Muscle of leg (tissue), 11 donors: ENCODE results near the gene GNG7. TPM values are rescaled to one million over a fixed set of nuclear protein-coding genes. Genes with fewer than 3 reads are reported as not detected.
"Not testable (repeated sequence)": the region's sequence is repeated elsewhere in the genome, so short reads cannot be mapped to it uniquely, and the experiment has no call there.

Experiments used
- DNase-seq: peaks from one replicate; pipeline ENCODE4 v3.0.0; 2013
- H3K27ac ChIP-seq: one replicate; pipeline ENCODE4 v1.5.1; 2013; ENCODE audit warnings: mild to moderate bottlenecking, low read length, control low read depth
- H3K27me3 ChIP-seq: one replicate; pipeline ENCODE4 v1.6.1; 2013; ENCODE audit warnings: low read length; ENCODE audit not compliant: control insufficient read depth, insufficient read depth
- H3K36me3 ChIP-seq: one replicate; pipeline ENCODE4 v1.6.1; 2013; ENCODE audit warnings: low read length; ENCODE audit not compliant: control insufficient read depth, insufficient read depth
- H3K4me1 ChIP-seq: one replicate; pipeline ENCODE4 v1.6.1; 2013; ENCODE audit warnings: low read length; ENCODE audit not compliant: control insufficient read depth, insufficient read depth
- H3K4me3 ChIP-seq: one replicate; pipeline ENCODE4 v1.5.1; 2013; ENCODE audit warnings: low read length, control low read depth
- H3K9me3 ChIP-seq: replicated peaks from 2 replicates; pipeline ENCODE4 v1.6.1; 2013; ENCODE audit warnings: low read depth, low read length; ENCODE audit not compliant: control insufficient read depth
- WGBS: methylation state at CpG from one replicate; pipeline ENCODE4 v1.1.5; 2013; ENCODE audit warnings: missing lambda C conversion rate; ENCODE audit not compliant: insufficient coverage; 5-methylcytosine and 5-hydroxymethylcytosine counted together
- polyA plus RNA-seq, 8 donors: library from polyadenylated mRNA; unstranded; fragments of 120-200 nt; gene quantifications; one replicate each; pipeline versions ENCODE4 v1.2.1 to v1.2.3, GENCODE V29; 2013; ENCODE audit warnings: inconsistent platforms in 1 of 8, low replicate concordance in 1 of 8; ENCODE audit not compliant: insufficient read length in 8 of 8, insufficient read depth in 1 of 8
- total RNA-seq: library from RNA; stranded (reverse); fragments of 120-200 nt; gene quantifications from one replicate; pipeline ENCODE4 v1.2.4, GENCODE V29; 2013

The GNG7 gene
- total and polyA plus RNA-seq, 9 donors, result 0.58 to 3.1 (median 2.7) TPM

DNA sequence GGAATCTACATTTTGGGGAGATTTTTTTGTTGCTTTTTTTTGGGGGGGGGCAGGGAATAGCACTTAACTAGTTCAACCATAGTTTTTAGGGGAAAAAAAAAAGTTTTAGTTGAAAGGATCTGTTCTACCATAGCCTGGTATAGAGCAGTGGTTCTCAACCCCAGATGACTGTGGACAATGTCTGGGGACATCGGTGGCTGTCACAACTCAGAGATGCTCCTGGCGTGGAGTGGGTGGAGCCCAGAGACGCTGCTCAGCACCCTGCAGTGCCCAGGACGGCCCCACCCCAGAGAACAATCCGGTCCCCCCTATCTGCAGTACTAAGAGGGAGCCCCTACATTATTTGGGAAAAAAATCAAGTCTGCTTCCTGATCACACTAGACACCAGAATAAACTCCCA lies 8.3 kb downstream of the GNG7 start:
- DNase-seq, result no peak
- H3K4me1 ChIP-seq, result peaks cover 11% of the 10 kb centered on the region
- H3K4me3 ChIP-seq, result no peak overlapping the region
- H3K9me3 ChIP-seq, result no peaks in the 10 kb centered on the region
- no peak overlapping the region for H3K27ac ChIP-seq
- no CpG with 5 or more reads among the region's 5 CpGs for WGBS
- no peaks in the 10 kb centered on the region for H3K36me3 ChIP-seq
- no peaks in the 10 kb centered on the region for H3K27me3 ChIP-seq

DNA sequence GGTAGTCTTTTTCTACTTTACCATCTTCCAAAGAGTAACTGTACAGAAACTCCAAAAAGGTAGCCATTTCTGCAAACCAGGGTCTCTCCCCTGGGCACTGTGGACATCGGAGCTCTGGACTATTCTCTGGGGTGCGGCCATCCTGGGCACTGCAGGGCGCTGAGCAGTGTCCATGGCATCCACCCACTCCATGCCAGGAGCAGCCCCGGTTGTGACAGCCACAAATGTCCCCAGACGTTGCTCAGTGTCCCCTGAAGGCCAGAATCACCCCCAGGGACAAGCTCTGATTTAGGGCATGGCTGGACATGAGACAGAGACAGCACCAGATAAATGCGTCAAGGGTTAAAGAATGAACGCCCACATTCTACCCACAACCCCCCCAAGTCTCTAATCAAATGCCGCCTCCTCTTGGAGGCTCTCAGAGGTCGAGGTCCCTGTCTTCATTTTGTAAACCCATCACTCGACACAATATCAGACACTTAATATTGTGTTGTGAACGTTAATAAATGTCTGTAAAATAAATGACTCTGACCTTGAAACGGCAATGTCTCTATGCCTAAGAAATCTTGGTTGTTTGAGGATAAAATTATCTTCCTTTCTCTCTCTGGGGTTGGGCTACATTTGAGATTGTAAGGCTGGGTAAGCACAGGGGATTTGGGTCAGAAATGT lies 8.9 kb downstream of the GNG7 start:
- H3K36me3 ChIP-seq, result no peaks in the 10 kb centered on the region
- 69% methylated on average over 6 of the region's 12 CpGs for WGBS
- no peak overlapping the region for H3K27ac ChIP-seq
- H3K9me3 ChIP-seq, result no peaks in the 10 kb centered on the region
- DNase-seq, result no peak
- peaks cover 11% of the 10 kb centered on the region for H3K4me1 ChIP-seq
- no peak overlapping the region for H3K4me3 ChIP-seq
- no peaks in the 10 kb centered on the region for H3K27me3 ChIP-seq

DNA sequence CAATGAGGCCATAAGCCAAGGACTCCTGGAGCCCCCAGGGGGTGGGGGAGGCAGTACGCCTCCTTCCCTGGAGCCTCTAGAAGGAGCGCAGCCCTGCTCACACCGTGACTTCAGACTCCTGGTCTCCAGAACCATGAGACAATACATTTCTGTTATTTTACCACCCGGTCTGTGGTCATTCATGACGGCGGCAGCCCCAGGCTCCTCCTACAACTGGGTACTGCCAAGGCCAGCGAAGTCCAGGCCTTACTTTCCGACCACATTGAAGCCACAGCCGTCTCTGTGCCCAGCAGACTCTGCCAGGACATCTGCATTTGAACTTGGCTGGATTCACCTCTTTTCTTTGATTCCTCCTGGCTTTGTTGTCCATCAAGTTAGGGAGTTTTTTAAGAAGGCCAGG lies 10.5 kb downstream of the GNG7 start:
- H3K4me3 ChIP-seq, result no peak overlapping the region
- no peaks in the 10 kb centered on the region for H3K36me3 ChIP-seq
- H3K27ac ChIP-seq, result no peak overlapping the region
- peaks cover 11% of the 10 kb centered on the region for H3K4me1 ChIP-seq
- no peak for DNase-seq
- H3K9me3 ChIP-seq, result no peaks in the 10 kb centered on the region
- no peaks in the 10 kb centered on the region for H3K27me3 ChIP-seq
- WGBS, result 90% methylated on average over 7 of the region's 9 CpGs

DNA sequence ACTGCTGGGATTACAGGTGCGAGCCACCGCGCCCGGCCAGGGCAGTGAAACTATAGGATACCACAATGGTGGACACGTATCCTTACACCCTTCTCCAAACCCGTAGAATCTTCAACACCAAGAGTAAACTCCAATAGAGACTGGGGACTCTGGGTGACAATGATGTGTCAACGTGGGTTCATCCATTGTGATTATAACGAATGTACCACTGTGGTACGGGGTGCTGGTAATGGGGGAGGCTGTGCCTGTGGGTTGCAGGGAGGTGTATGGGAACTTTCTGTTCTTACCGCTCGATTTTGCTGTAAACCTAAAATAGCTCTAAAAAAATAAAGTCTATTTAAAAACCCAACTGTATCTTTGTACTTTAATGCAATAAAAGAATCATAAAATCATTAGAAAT lies 11.6 kb downstream of the GNG7 start:
- Histone ChIP-seq H3K36me3 (no peaks in the 10 kb centered on the region), H3K27ac (no peak overlapping the region), H3K4me3 (no peak overlapping the region), H3K27me3 (no peaks in the 10 kb centered on the region), H3K4me1 (peaks cover 11% of the 10 kb centered on the region), H3K9me3 (no peaks in the 10 kb centered on the region)
- WGBS, result 96% methylated on average over 4 of the region's 11 CpGs
- no peak for DNase-seq

DNA sequence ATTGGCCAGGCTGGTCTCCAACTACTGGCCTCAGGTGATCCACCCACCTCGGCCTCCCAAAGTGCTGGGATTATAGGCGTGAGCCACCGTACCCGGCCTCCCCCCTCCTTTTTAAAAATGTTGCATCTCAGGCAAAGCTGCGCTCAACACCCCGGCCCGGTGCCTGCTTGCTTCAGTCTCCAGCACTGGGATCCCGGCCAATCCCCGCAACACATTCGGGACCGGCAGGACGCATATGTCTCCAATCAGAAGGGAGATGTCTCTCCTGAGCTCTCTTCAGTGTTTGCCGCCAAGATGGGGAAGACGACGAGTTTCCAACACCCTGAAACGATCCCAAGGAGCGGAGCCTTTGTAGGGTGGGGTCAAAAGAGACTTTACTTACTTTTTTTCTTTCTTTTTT lies 16.1 kb downstream of the GNG7 start:
- Histone ChIP-seq H3K9me3 (no peaks in the 10 kb centered on the region), H3K4me1 (no peaks in the 10 kb centered on the region), H3K27me3 (no peaks in the 10 kb centered on the region), H3K4me3 (no peak overlapping the region), H3K27ac (no peak overlapping the region), H3K36me3 (no peaks in the 10 kb centered on the region)
- DNase-seq, result no peak
- WGBS, result 74% methylated on average over 12 of the region's 17 CpGs

DNA sequence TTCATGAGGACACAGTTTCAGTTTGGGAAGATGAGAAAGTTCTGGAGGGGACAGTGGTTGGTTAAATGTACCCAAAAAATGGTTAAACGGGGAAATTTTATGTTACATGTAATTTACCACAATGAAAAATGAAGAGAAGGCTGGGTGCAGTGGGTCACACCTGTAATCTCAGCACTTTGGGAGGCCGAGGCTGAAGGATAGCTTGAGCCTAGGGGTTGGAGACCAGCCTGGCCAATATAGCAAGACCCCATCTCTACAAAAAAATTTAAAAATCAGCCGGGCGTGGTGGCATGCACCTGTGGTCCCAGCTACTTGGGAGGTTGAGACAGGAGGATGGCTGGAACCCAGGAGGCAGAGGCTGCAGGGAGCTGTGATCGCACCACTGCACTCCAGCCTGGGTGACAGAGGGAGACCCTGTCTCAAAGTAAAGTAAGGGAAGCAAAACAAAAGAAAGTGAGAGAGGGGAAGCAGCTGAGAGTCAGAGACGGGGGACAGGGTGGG lies 17.2 kb downstream of the GNG7 start:
- 87% methylated on average over 5 of the region's 6 CpGs for WGBS

DNA sequence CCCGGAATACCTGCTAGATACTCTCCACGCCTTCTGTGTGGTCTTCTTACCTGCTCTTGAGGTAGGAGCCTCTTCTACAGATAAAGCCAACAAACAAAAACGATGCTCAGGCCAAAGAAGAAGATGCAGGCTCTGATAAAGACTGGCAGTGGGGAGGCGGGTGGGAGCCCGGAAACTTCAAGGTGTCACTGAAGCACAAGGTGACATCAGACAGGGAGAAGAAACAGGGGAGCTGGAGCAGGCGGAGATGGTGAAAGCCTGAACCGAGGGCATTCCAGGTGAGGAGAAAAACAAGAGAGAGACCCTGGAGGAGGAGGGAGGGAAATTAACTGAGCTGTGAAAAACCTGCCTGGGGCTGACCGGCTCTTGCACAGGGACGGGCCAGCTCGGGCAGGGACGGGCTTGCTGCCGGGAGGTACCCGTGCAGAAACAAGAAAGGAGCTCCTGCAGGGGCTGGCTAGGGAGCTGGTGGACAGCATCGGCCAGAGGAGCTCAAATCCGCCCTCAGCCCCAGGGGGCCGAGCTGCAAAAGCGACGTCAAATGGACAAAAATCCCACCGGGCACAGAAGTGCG lies 19.0 kb downstream of the GNG7 start:
- H3K4me3 ChIP-seq, result no peak overlapping the region
- H3K4me1 ChIP-seq, result no peaks in the 10 kb centered on the region
- 72% methylated on average over 18 of the region's 20 CpGs for WGBS
- no peak for DNase-seq
- H3K36me3 ChIP-seq, result no peaks in the 10 kb centered on the region
- H3K9me3 ChIP-seq, result no peaks in the 10 kb centered on the region
- no peak overlapping the region for H3K27ac ChIP-seq
- no peaks in the 10 kb centered on the region for H3K27me3 ChIP-seq

More for the DNA sequence above, 17.2 kb downstream of the GNG7 start:
- Histone ChIP-seq H3K4me1 (no peaks in the 10 kb centered on the region), H3K36me3 (no peaks in the 10 kb centered on the region), H3K9me3 (no peaks in the 10 kb centered on the region), H3K27me3 (no peaks in the 10 kb centered on the region), H3K27ac (no peak overlapping the region), H3K4me3 (no peak overlapping the region)
- no peak for DNase-seq

DNA sequence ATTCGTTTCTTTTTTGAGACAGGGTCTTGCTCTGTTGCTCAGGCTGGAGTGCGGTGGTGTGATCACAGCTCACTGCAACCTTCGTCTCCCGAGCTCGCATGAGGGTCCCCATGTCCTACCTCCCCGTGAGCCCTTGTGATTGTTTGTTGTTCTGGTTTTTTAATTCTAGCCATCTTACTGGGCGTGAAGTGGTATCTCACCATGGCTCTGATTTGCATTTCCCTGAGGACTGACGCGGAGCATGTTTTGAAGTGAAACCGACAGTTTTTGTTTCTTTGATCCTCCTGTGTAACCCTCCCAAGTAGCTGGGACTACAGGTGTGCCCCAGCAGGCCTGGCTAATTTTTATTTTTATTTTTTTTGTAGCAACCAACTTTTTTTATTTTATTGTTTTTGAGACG lies 21.7 kb downstream of the GNG7 start:
- H3K4me3 ChIP-seq, result no peak overlapping the region
- H3K36me3 ChIP-seq, result no peaks in the 10 kb centered on the region
- H3K9me3 ChIP-seq, result no peaks in the 10 kb centered on the region
- no peak for DNase-seq
- H3K27me3 ChIP-seq, result peaks cover 2% of the 10 kb centered on the region
- H3K4me1 ChIP-seq, result no peaks in the 10 kb centered on the region
- 100% methylated on average over 2 of the region's 11 CpGs for WGBS
- H3K27ac ChIP-seq, result no peak overlapping the region

DNA sequence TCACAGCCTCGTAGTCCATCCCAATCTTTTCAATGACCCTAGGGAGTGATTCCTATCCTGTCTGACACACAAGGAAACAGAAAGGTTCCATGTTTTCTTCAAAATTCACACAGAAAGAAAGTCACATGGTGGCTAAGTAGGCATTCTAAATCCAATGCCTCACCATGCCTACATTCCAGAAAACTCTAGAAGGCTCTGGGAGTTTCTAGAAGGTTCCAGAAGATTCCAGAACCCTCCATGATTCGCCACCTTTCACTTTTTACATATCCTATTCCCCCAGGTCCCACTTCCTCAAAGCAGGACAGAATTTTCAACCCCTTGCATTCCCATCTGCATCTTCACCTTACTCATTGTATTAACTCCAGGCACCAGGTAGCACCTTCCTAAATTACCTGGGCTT lies 23.1 kb downstream of the GNG7 start:
- Histone ChIP-seq H3K4me3 (no peak overlapping the region), H3K27me3 (peaks cover 9% of the 10 kb centered on the region), H3K9me3 (no peaks in the 10 kb centered on the region), H3K27ac (no peak overlapping the region), H3K36me3 (no peaks in the 10 kb centered on the region), H3K4me1 (peaks cover 11% of the 10 kb centered on the region)
- WGBS, result 93% methylated on average over 1 of the region's 2 CpGs
- no peak for DNase-seq

DNA sequence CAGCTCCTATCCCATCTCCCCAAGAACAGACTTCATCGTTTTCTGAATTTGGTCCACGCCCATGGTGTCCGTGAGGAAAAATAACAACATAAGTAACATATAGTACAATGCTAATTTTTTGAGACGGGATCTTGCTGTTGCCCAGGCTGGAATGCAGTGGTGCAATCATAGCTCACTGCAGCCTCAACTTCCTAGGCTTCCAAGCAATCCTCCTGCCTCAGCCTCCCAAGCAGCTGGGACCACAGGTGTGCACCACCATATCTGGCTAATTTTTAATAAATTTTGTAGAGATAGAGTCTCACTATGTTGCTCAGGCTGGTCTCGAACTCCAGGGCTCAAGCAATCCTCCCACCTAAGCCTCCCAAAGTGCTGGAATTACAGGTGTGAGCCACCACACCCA lies 23.5 kb downstream of the GNG7 start:
- not testable (repeated sequence) for H3K27ac ChIP-seq, H3K36me3 ChIP-seq, H3K4me3 ChIP-seq, DNase-seq, H3K9me3 ChIP-seq, H3K27me3 ChIP-seq
- H3K4me1 ChIP-seq, result peaks cover 11% of the 10 kb centered on the region
- 100% methylated on average over 3 of the region's 5 CpGs for WGBS
